Psoas muscle (tissue), 8 donors: ENCODE results near the gene HIGD1C. TPM values are rescaled to one million over a fixed set of nuclear protein-coding genes. Genes with fewer than 3 reads are reported as not detected.

ENCODE experiments used
- ATAC-seq, 4 donors: fragments of 200-7000 bp; cut with Tn5 transposase; one replicate each; pipeline ENCODE4 v1.9.1; 2020; ENCODE audit warnings: moderate library complexity in 3 of 4, mild to moderate bottlenecking in 2 of 4
- DNase-seq, 2 donors: peaks; one replicate each; pipeline ENCODE4 v3.0.0-alpha.2; 2020
- H3K27ac ChIP-seq: fragments of 200-600 bp; one replicate; pipeline ENCODE4 v1.8.0; 2022
- H3K27me3 ChIP-seq, 3 donors: fragments of 200-600 bp in 1 of 3; one replicate each; pipeline versions ENCODE4 v1.6.1 to v1.8.0; 2013 to 2022; ENCODE audit warnings: low read length in 2 of 3, mild to moderate bottlenecking in 2 of 3, moderate library complexity in 1 of 3; ENCODE audit not compliant: insufficient read depth in 3 of 3
- H3K36me3 ChIP-seq, 2 donors: fragments of 200-600 bp in 1 of 2; one replicate each; pipeline versions ENCODE4 v1.6.1 to v1.8.0; 2013 to 2022; ENCODE audit warnings: low read depth in 1 of 2, mild to moderate bottlenecking in 1 of 2, moderate library complexity in 1 of 2; ENCODE audit not compliant: insufficient read depth in 1 of 2
- H3K4me1 ChIP-seq: fragments of 200-600 bp; one replicate; pipeline ENCODE4 v1.8.0; 2022
- H3K4me3 ChIP-seq: fragments of 200-600 bp; one replicate; pipeline ENCODE4 v1.8.0; 2022; ENCODE audit warnings: mild to moderate bottlenecking
- H3K9me3 ChIP-seq: fragments of 200-600 bp; one replicate; pipeline ENCODE4 v1.8.0; 2022
- WGBS, 3 donors: extraction: QIAGEN DNeasy Blood & Tissue Kit; methylation state at CpG; one replicate each; pipeline versions ENCODE4 v1.1.6 to v1.1.7; 2013; 5-methylcytosine and 5-hydroxymethylcytosine counted together
- intact Hi-C, 2 donors: fragments of 100-400 bp; cut with DNase I; formaldehyde crosslinking; loops; one replicate each; pipeline versions ENCODE4 v1.11.0 to v1.14.2; 2022
- polyA plus RNA-seq, 3 donors: library from polyadenylated mRNA; stranded (reverse); fragments of 200-250 nt; gene quantifications; one replicate each; pipeline ENCODE4 v1.2.3, GENCODE V29; 2013
- total RNA-seq, 4 donors: library from RNA; stranded (reverse); fragmentation: NEBNext Ultra II Directional in 2 of 4; extraction: Animal tissue kit (Norgen Biotek cat#: 25700) in 2 of 4; gene quantifications; one replicate each; pipeline versions ENCODE4 v1.2.1 to v1.2.4, GENCODE V29; 2021 to 2023
- TF ChIP-seq, protein P1 (sequence below): fragments of 200-600 bp; IDR thresholded peaks from one replicate; pipeline ENCODE4 v1.8.0; 2022; ENCODE audit warnings: antibody characterized with exemption
- donor health status: healthy with polysubstance abuse.
- donor health status: DM: no; HTN: no; CAD: no; lungs with moderate emphysema.
- donor health status: Bipolar disorder and iron deficiency.
- donor health status: healthy.
- donor health status: DM: yes; HTN: yes; CAD: no.
- donor health status: DM: no; HTN: no; CAD: no.
- donor health status: DM: no; HTN: no; CAD: no.
- donor health status: DM: yes; HTN: yes; CAD: no.

HIGD1C gene
- total and polyA plus RNA-seq, 7 donors = not detected

DNA sequence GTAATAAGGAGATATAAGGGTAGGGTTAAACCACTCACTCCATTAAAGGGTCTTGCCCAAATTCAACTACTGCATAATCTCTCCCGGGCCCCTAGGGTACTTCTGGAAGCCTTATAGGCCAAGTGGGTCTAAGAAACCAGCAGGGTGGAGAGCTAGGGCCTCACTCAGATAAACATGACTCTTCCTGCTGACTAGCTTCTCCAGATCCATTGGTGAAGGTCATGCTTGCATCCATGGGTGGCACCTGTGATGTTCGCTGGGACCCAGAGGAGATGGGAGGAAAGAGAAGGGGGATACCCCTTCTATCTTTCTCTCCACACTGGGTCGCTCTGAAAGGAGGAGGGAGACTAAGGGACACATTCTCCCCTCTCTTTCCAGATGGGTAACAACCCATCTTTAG, 36.1 kb upstream of the HIGD1C start:
- ATAC-seq = no peak
- no peaks in the 10 kb centered on the region for H3K36me3 ChIP-seq
- H3K27ac ChIP-seq = no peak overlapping the region
- intact Hi-C loops = no loop called here
- H3K9me3 ChIP-seq = peaks cover 24% of the 10 kb centered on the region
- H3K27me3 ChIP-seq = no peaks in the 10 kb centered on the region
- H3K4me1 ChIP-seq = no peaks in the 10 kb centered on the region
- no peak overlapping the region for H3K4me3 ChIP-seq
- WGBS, 3 donors = 67 to 92% (median 91%) methylated on average over 3 of the region's 3 CpGs
- no peak for DNase-seq
- TF ChIP-seq, protein P1, sequence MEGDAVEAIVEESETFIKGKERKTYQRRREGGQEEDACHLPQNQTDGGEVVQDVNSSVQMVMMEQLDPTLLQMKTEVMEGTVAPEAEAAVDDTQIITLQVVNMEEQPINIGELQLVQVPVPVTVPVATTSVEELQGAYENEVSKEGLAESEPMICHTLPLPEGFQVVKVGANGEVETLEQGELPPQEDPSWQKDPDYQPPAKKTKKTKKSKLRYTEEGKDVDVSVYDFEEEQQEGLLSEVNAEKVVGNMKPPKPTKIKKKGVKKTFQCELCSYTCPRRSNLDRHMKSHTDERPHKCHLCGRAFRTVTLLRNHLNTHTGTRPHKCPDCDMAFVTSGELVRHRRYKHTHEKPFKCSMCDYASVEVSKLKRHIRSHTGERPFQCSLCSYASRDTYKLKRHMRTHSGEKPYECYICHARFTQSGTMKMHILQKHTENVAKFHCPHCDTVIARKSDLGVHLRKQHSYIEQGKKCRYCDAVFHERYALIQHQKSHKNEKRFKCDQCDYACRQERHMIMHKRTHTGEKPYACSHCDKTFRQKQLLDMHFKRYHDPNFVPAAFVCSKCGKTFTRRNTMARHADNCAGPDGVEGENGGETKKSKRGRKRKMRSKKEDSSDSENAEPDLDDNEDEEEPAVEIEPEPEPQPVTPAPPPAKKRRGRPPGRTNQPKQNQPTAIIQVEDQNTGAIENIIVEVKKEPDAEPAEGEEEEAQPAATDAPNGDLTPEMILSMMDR = no peak

DNA sequence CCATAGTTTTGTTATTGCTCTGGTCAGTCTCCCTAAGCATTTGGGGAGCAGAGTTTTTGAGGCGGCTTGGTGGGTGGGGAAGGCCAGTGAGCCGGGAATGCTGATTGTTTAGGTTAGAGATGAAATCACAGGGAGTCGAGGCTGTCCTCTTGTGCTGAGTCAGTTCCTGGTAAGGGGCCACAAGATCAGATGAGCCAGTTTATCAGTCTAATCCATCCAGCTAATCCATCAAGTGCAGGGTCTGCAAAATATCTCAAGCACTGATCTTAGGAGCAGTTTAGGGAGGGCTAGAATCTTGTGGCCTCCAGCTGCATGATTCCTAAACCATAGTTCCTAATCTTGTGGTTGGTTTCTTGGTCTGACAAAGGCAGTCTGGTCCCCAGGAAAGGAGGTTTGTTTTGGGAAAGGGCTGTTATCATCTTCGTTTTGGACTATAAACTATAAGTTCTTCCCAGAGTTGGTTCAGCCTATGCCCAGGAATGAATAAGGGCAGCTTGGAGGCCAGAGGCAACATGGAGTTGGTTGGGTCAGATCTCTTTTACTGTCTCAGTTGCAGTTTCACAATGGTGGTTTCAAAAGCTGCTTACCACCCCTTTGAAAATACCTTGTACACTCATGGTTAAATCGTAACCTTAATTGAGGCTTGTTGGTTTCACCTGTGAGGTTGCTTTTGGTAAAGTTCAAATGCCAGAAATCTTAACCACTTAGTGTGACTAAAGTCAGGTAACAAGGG, 33.6 kb upstream of the HIGD1C start:
- WGBS, 3 donors = 85 to 91% (median 88%) methylated on average over 5 of the region's 5 CpGs
- no peak for DNase-seq
- peaks cover 15% of the 10 kb centered on the region for H3K9me3 ChIP-seq
- H3K36me3 ChIP-seq = no peaks in the 10 kb centered on the region
- ATAC-seq = no peak
- no peak overlapping the region for H3K27ac ChIP-seq
- intact Hi-C loops = no loop called here
- TF ChIP-seq, protein P1 = no peak
- H3K4me3 ChIP-seq = no peak overlapping the region
- peaks cover 17% of the 10 kb centered on the region for H3K4me1 ChIP-seq
- no peaks in the 10 kb centered on the region for H3K27me3 ChIP-seq

DNA sequence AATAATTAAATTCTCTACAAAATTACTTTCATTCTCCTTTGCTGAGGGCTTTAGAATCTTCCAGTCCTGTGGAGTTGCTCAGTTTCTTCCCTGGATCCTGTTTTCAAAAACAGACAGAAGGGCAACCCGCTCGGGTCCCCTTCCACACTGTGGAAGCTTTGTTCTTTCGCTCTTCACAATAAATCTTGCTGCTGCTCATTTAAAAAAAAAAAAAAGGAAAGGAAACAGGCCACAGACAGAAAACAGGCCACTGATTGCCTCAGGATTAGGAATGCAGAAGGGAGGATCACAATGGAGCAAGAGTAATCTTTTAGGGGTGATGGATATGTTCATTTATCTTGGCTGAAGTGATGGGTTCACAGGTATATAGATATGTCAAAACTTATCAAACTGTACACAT, 29.5 kb upstream of the HIGD1C start:
- Histone ChIP-seq H3K36me3 (no peaks in the 10 kb centered on the region), H3K27ac (peak overlapping the region; percentile 76), H3K4me1 (peaks cover 36% of the 10 kb centered on the region), H3K27me3 (no peaks in the 10 kb centered on the region), H3K4me3 (peak overlapping the region; percentile 78), H3K9me3 (no peaks in the 10 kb centered on the region)
- intact Hi-C loops = loop anchor here (2.0 to 5.0 kb wide), 2 partner anchors 62 to 96 kb away; no protein-coding TSS in a partner anchor
- DNase-seq = no peak
- TF ChIP-seq, protein P1 = no peak
- ATAC-seq = no peak
- WGBS, 3 donors = 22 to 36% (median 30%) methylated on average over 3 of the region's 3 CpGs

DNA sequence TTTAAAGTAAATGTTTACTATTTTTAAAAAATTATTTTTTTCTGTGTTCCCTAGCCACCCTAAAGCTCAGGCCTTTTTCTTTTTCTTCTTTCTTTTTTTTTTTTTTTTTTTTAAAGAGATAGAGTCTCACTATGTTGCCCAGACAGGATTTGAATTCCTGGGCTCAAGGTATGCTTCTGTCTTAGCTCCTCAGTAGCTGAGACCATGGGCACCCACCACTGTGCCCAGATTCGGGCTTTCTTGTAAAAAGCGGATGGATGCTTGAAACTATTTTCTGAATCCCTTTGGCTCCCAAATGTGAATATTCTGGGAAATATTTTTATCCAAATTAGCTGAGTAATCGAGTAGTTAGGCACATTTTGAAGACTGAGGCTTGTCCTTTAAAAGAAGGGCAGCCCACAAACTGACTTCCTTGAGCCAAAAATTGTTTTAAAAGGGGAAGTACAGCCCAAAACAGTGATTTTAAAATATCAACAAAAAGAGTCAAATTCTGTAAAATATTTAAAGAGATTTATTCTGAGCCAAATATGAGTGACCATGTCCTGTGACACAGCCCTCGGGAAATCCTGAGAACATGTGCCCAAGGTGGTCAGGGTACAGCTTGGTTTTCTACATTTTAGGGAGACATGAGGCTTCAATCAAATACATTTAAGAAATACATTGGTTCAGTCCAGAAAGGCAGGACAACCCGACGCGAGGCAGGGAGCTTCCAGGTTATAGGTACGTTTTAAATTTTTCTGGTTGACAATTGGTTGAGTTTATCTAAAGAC, 28.8 kb upstream of the HIGD1C start:
- TF ChIP-seq, protein P1 = no peak
- Histone ChIP-seq H3K4me3 (peak overlapping the region; percentile 78), H3K27ac (peak overlapping the region; percentile 76), H3K27me3 (no peaks in the 10 kb centered on the region), H3K4me1 (peaks cover 43% of the 10 kb centered on the region), H3K9me3 (no peaks in the 10 kb centered on the region), H3K36me3 (no peaks in the 10 kb centered on the region)
- no peak for DNase-seq
- intact Hi-C loops = loop anchor here (2.0 to 5.0 kb wide), 2 partner anchors 61 to 96 kb away; no protein-coding TSS in a partner anchor
- no peak for ATAC-seq
- WGBS, 3 donors = 9 to 18% (median 14%) methylated on average over 8 of the region's 8 CpGs
